Stimulated activated memory B cell treated with anti-CD40 and anti-IgM and Interleukin-4, amounts not matched to agents 10 μg/mL and 1 μg/mL and 100 μg/mL, for 72 hours (primary cell): Measurements from ENCODE around the gene SH3PXD2B.

Experiments
- ATAC-seq: fragments of 150-1000 bp; cut with Tn5 transposase; 2 replicates; pipeline ENCODE4 v1.10.0; 2021
- H3K27ac Mint-ChIP-seq: one replicate; pipeline ENCODE4 v1.8.0; 2022; ENCODE audit warnings: mild to moderate bottlenecking, mixed read lengths
- H3K27me3 Mint-ChIP-seq: one replicate; pipeline ENCODE4 v1.8.0; 2022; ENCODE audit warnings: mixed read lengths
- H3K36me3 Mint-ChIP-seq: one replicate; pipeline ENCODE4 v1.8.0; 2022; ENCODE audit warnings: mixed read lengths
- H3K4me1 Mint-ChIP-seq: one replicate; pipeline ENCODE4 v1.8.0; 2022; ENCODE audit warnings: mixed read lengths
- H3K4me3 Mint-ChIP-seq: one replicate; pipeline ENCODE4 v1.8.0; 2022; ENCODE audit warnings: mild to moderate bottlenecking, moderate library complexity, mixed read lengths
- H3K9me3 Mint-ChIP-seq: one replicate; pipeline ENCODE4 v1.8.0; 2022; ENCODE audit warnings: mixed read lengths

Gene SH3PXD2B

DNA sequence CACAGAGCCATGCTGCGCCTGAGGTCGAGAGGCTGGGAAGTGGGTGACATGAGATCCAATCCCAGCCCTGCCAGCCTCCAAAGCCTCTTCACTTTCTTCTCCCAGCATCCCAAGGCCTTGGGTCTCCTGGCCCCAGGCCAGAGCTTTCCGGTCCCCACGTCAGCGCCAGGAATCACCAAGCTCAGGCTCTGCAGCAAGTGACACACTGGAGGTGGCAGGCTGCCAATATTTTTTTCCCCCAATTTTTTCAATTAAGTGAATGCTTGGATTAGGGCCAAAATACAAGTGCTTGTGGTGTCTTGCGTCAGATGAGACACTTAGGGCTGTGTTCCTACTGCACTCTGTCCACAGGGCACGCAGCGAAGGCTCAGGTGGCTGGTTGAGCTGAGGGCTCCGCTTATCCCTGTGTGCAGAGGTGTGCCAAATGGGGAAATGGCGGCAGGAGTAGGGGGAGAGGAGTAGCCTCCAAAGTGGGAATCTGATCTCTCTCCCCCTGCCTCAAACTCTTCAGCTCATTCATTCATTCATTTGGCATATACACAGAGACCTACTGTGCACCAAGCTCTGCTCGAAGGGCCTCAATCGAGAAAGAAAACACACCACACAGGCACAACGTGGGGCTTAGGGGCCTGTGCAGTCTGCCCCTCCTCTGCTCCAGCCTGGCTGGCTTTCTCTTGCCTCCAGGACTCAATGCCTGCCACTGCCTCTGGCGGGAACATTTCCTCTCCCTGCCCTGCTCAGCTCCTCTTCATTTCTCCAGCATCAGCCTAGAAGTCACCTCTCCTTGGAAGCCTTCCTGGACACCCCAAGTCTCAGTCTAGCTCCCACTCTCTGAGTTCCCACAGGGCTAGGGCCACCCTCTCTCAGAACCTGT lies 16.6 kb downstream of the SH3PXD2B start:
- no peaks in the 10 kb centered on the region for H3K36me3 Mint-ChIP-seq
- H3K4me3 Mint-ChIP-seq, result no peak overlapping the region
- peaks cover 22% of the 10 kb centered on the region for H3K27me3 Mint-ChIP-seq
- no peaks in the 10 kb centered on the region for H3K4me1 Mint-ChIP-seq
- ATAC-seq, result no peak
- no peaks in the 10 kb centered on the region for H3K9me3 Mint-ChIP-seq
- no peak overlapping the region for H3K27ac Mint-ChIP-seq

- H3K9me3 Mint-ChIP-seq, result no peaks in the 10 kb centered on the region
- no peak overlapping the region for H3K27ac Mint-ChIP-seq
- ATAC-seq, result no peak
- peaks cover 22% of the 10 kb centered on the region for H3K27me3 Mint-ChIP-seq
- no peaks in the 10 kb centered on the region for H3K36me3 Mint-ChIP-seq
- H3K4me1 Mint-ChIP-seq, result no peaks in the 10 kb centered on the region
- H3K4me3 Mint-ChIP-seq, result no peak overlapping the region
Measured at GRCh38 chr5:172436879-172437369, 17.4 kb downstream of the SH3PXD2B start.

DNA sequence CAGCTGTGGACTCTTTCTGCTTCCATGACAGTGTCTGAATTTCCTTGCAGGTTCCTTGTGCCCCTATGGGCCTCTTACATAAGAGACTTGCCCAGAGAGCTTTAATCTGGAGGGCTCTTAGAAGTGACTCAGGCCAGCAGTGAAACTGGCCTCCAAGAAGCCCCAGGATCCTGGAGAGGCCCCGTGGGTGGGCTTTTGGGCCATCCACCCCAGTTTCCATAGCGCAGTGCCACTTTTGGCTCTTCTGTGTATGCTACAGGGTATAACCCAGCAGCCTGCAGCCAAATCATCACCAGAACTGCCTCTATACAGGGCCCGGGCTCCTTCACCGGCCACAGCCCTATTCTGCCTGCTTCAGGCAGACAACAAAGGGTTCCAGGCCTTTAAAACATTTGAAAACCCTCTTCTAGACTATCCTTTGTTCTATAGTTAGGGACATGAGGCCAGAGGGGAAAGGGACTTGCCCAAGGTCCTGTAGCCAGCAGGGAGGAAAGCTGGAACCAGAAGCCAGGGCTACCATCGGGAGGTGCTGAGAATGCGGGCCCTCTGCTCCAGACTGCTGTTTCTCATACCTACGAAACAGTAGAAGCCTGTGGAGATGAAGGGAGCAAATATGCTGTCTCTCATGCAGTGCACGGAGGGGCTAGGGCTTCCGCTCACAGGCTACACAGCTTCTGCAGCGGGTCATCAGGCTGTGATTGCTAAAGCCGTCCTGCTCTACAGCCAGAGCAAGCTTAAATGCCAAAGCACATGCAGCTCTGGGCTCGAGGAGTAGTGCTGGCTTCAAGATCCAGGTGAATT lies 18.0 kb downstream of the SH3PXD2B start:
- H3K4me3 Mint-ChIP-seq, result no peak overlapping the region
- no peak overlapping the region for H3K27ac Mint-ChIP-seq
- no peak for ATAC-seq
- peaks cover 22% of the 10 kb centered on the region for H3K27me3 Mint-ChIP-seq
- H3K36me3 Mint-ChIP-seq, result no peaks in the 10 kb centered on the region
- H3K9me3 Mint-ChIP-seq, result no peaks in the 10 kb centered on the region
- H3K4me1 Mint-ChIP-seq, result no peaks in the 10 kb centered on the region

DNA sequence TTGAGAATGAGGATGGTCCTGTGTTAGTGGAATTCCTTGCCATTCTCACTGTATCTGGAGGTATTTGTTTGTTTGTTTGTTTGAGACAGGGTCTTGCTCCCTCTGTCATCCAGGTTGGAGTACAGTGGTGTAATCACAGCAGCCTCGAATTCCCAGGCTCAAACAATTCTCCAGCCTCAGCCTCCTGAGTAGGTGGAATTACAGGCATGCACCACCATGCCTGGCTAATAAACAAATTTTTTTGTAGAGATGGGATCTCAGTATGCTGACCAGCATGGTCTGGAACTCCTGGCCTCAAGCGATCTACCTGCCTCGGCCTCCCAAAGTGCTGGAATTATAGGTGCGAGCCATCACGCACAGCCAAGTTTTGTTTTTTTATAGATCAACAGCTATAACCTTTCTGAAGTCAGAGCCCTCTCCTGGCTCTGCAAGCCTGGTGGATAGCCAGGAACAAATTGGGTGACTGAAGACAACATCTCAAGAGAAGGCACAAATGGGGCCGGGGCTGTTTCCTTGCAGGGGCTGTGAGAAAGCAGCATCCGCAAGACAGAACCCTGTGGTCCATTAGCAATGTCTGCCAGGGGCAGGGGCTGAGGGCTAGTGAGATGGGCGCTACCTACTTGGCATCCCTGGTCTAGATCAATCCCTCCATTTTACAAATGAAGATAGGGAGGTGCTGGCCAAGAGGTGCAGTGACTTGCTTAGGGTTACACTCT lies 18.8 kb downstream of the SH3PXD2B start:
- Mint-ChIP-seq H3K4me3 (no peak overlapping the region), H3K27ac (no peak overlapping the region), H3K27me3 (peaks cover 22% of the 10 kb centered on the region), H3K4me1 (no peaks in the 10 kb centered on the region), H3K36me3 (no peaks in the 10 kb centered on the region), H3K9me3 (no peaks in the 10 kb centered on the region)
- ATAC-seq, result no peak

DNA sequence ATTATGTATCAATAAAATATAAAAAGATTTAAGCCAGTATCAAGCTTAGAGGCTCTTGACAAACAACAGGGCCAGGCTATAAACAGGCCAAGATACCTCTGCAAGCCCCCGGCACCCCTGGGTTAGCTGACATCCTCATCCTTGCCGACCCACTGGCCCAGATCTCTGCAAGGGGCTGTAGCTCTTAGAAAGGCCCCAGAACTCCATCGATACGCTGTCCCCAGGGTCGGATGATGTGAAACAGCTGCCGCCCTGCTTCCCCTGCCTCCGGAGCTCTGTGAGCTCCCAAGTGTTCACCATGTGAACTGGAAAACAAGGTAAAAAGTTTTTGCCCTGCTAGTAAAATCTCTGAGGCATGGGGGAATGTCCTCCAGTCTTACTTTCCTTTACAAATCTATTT lies 20.1 kb downstream of the SH3PXD2B start:
- H3K36me3 Mint-ChIP-seq, result no peaks in the 10 kb centered on the region
- H3K27ac Mint-ChIP-seq, result no peak overlapping the region
- no peaks in the 10 kb centered on the region for H3K4me1 Mint-ChIP-seq
- H3K4me3 Mint-ChIP-seq, result no peak overlapping the region
- no peaks in the 10 kb centered on the region for H3K9me3 Mint-ChIP-seq
- ATAC-seq, result no peak
- peaks cover 22% of the 10 kb centered on the region for H3K27me3 Mint-ChIP-seq

- no peak for ATAC-seq
- Mint-ChIP-seq H3K4me1 (no peaks in the 10 kb centered on the region), H3K27me3 (peaks cover 22% of the 10 kb centered on the region)
Measured at GRCh38 chr5:172433513-172433912, 20.8 kb downstream of the SH3PXD2B start.

GRCh38 chr5:172433071-172433470 lies 21.3 kb downstream of the SH3PXD2B start:
- H3K4me1 Mint-ChIP-seq, result no peaks in the 10 kb centered on the region
- no peak overlapping the region for H3K4me3 Mint-ChIP-seq
- H3K9me3 Mint-ChIP-seq, result no peaks in the 10 kb centered on the region
- no peak overlapping the region for H3K27ac Mint-ChIP-seq
- peaks cover 19% of the 10 kb centered on the region for H3K27me3 Mint-ChIP-seq
- no peak for ATAC-seq
- no peaks in the 10 kb centered on the region for H3K36me3 Mint-ChIP-seq

More at GRCh38 chr5:172433513-172433912, 20.8 kb downstream of the SH3PXD2B start:
- Mint-ChIP-seq H3K4me3 (no peak overlapping the region), H3K9me3 (no peaks in the 10 kb centered on the region), H3K36me3 (no peaks in the 10 kb centered on the region), H3K27ac (no peak overlapping the region)

- no peak overlapping the region for H3K27ac Mint-ChIP-seq
- H3K36me3 Mint-ChIP-seq, result no peaks in the 10 kb centered on the region
- no peaks in the 10 kb centered on the region for H3K4me1 Mint-ChIP-seq
- H3K27me3 Mint-ChIP-seq, result peaks cover 28% of the 10 kb centered on the region
- no peaks in the 10 kb centered on the region for H3K9me3 Mint-ChIP-seq
- no peak overlapping the region for H3K4me3 Mint-ChIP-seq
- ATAC-seq, result no peak
Measured at GRCh38 chr5:172430354-172430753, 24.0 kb downstream of the SH3PXD2B start.

DNA sequence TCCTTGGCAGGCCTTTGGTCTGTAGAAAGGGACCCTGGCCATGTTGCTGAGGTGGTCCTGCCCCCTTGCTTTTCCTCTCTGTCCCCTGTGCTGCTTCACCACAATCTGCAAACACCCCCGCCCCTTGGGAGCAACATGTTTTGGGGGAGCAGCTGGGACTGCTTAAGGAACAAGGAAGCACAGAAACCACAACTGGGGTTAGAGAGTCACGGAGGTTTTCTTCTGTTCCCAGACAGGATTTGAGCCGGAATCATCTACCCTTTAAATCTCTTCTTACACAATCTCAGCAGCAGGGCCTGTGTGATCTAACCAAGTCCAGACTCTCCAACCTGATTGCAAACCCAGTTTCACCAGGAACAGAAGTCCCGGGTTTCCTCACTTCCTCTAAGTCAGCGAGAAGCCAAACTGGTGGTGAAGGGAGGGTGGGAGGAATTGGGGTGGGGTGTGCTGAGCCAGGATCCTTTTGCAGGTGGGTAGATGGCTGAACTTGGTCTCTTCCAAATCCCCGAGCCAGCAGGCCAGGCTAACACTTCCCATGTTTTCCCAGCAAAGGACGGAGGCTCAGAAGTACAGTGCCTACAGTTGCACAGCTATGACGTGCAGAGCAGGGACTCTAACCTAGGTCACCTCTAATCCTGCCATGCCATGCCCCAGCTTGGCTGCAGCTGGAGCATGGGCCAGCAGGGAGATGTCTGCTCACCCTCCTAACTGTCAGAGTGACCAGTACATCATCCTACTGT lies 25.0 kb downstream of the SH3PXD2B start:
- Mint-ChIP-seq H3K4me3 (no peak overlapping the region), H3K36me3 (no peaks in the 10 kb centered on the region), H3K9me3 (no peaks in the 10 kb centered on the region), H3K27ac (no peak overlapping the region), H3K27me3 (peaks cover 38% of the 10 kb centered on the region), H3K4me1 (no peaks in the 10 kb centered on the region)
- ATAC-seq, result no peak

DNA sequence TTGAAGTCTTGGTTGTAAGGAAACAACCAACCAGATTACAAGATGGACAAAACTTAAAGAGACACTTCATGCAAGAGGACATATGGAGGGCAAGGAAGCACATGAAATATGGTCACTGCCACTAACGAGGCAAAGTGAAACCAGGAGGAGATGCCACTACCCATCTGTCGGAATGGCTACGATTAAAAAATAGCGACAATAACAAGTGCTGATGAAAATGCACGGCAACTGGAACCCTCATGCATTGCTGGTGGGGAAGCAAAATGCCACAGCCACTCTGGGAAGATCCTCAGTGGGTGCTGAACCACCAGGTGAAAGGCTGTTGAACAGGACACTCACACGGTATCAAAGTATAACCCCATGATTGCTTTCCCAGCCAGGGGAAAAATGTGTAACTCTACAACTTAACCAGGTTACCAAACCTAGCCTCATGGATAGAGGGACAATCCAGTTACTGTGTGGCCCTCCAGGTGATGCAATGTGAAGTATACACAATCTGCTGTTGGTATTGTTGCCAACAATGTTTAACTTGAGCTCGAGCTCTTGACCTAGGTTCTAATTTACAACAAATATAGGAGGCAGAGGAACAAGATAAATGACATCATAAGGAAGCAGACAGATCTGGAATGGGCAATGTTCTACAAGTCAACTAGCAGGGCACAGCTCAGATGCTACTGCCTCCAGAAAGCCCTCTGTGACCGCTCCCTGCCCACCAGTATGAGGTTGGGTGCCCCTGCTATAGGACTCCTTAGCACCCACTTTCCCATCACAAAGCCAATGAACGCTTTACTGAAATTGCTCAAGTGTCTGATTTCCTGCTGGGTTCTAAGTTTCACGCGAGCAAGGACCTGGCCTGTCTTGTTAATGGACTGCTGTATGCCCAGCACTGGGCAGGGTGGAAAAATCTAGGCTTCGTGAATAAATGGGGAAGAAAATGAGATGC lies 25.8 kb downstream of the SH3PXD2B start:
- Mint-ChIP-seq H3K27me3 (peaks cover 45% of the 10 kb centered on the region), H3K9me3 (no peaks in the 10 kb centered on the region)
- no peak for ATAC-seq

GRCh38 chr5:172427202-172427601 lies 27.1 kb downstream of the SH3PXD2B start:
- no peak overlapping the region for H3K27ac Mint-ChIP-seq
- H3K36me3 Mint-ChIP-seq, result no peaks in the 10 kb centered on the region
- H3K4me1 Mint-ChIP-seq, result no peaks in the 10 kb centered on the region
- H3K9me3 Mint-ChIP-seq, result no peaks in the 10 kb centered on the region
- peaks cover 45% of the 10 kb centered on the region for H3K27me3 Mint-ChIP-seq
- no peak overlapping the region for H3K4me3 Mint-ChIP-seq
- no peak for ATAC-seq

More for the DNA sequence above, 25.8 kb downstream of the SH3PXD2B start:
- H3K36me3 Mint-ChIP-seq, result no peaks in the 10 kb centered on the region
- no peak overlapping the region for H3K4me3 Mint-ChIP-seq
- no peak overlapping the region for H3K27ac Mint-ChIP-seq
- no peaks in the 10 kb centered on the region for H3K4me1 Mint-ChIP-seq

GRCh38 chr5:172426086-172426485 lies 28.2 kb downstream of the SH3PXD2B start:
- peaks cover 45% of the 10 kb centered on the region for H3K27me3 Mint-ChIP-seq
- no peak for ATAC-seq
- no peak overlapping the region for H3K27ac Mint-ChIP-seq
- H3K4me3 Mint-ChIP-seq, result no peak overlapping the region
- no peaks in the 10 kb centered on the region for H3K9me3 Mint-ChIP-seq
- no peaks in the 10 kb centered on the region for H3K4me1 Mint-ChIP-seq
- H3K36me3 Mint-ChIP-seq, result no peaks in the 10 kb centered on the region

DNA sequence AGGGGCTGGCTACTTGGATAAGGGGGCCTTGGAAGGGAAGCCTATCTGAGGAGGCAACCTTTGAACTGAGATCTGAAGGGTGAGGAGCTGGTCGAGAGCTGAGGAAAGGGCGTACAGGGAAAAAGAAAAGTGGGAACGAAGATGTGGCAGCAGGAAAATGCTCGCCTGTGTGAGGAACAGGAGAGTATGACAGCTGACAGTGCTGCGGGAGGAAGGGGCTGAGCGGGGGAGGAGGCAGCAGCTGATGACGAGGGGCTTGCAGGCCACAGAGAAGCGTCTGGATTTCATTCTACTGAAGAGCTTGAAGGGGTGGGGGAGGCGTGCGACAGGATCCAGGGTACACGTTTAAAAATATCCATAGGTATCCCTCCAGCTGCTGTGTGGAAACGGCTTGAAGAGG lies 28.9 kb downstream of the SH3PXD2B start:
- Mint-ChIP-seq H3K27ac (no peak overlapping the region), H3K9me3 (no peaks in the 10 kb centered on the region), H3K36me3 (no peaks in the 10 kb centered on the region), H3K4me1 (no peaks in the 10 kb centered on the region), H3K27me3 (peaks cover 45% of the 10 kb centered on the region), H3K4me3 (no peak overlapping the region)
- ATAC-seq, result no peak

DNA sequence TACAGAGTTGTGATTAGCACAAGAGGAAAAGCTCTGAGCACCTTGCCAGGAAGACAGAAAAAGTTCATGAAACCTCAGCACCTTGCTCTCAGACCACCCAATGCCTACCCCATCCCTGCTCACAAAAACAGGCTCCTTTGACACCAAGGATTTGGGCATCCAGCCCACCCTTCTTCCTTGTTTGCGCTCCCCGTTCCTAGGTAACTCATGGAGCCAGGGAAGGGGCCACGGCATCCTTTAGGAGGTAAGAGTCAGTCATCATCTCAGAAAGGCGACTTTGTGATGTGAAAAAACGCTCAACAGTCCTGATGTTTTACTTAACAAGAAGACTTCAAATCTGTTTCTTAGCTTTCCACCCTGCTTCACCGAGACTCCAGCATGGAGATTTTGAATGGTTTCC lies 29.5 kb downstream of the SH3PXD2B start:
- no peak for ATAC-seq
- no peaks in the 10 kb centered on the region for H3K36me3 Mint-ChIP-seq
- no peak overlapping the region for H3K27ac Mint-ChIP-seq
- peaks cover 45% of the 10 kb centered on the region for H3K27me3 Mint-ChIP-seq
- no peaks in the 10 kb centered on the region for H3K4me1 Mint-ChIP-seq
- no peak overlapping the region for H3K4me3 Mint-ChIP-seq
- no peaks in the 10 kb centered on the region for H3K9me3 Mint-ChIP-seq
